CD4-positive, CD25-positive, alpha-beta regulatory T cell (primary cell): ENCODE measurements around the gene COL6A5. TPM values are rescaled to one million over a fixed set of nuclear protein-coding genes. Genes with fewer than 3 reads are reported as not detected.

Experiments used
- ATAC-seq, 2 donors: fragments of 150-1000 bp; cut with Tn5 transposase; one replicate each; pipeline ENCODE4 v1.10.0; 2021; ENCODE audit warnings: low read depth in 2 of 2, moderate number of reproducible peaks in 2 of 2, moderate library complexity in 1 of 2
- DNase-seq, 3 donors: peaks; one replicate each; pipeline versions ENCODE4 v3.0.0 to v3.0.0-alpha.2; 2012 to 2022; ENCODE audit warnings: mixed read lengths in 1 of 3
- H3K27ac ChIP-seq: one replicate; pipeline ENCODE4 v1.7.0; 2013; ENCODE audit warnings: mild to moderate bottlenecking, low read length; ENCODE audit not compliant: insufficient read depth, poor library complexity, severe bottlenecking
- H3K27me3 ChIP-seq: one replicate; pipeline ENCODE4 v1.7.0; 2013; ENCODE audit warnings: low read length; ENCODE audit not compliant: control insufficient read depth, insufficient read depth
- H3K36me3 ChIP-seq: one replicate; pipeline ENCODE4 v1.7.0; 2013; ENCODE audit warnings: mild to moderate bottlenecking, low read length, moderate library complexity; ENCODE audit not compliant: control insufficient read depth, insufficient read depth
- H3K4me1 ChIP-seq: 2 replicates; pipeline ENCODE4 v1.7.0; 2013; ENCODE audit warnings: mild to moderate bottlenecking, low read length; ENCODE audit not compliant: insufficient read depth, control insufficient read depth, poor library complexity, severe bottlenecking
- H3K4me3 ChIP-seq: one replicate; pipeline ENCODE4 v1.7.0; 2013; ENCODE audit warnings: low read depth, mild to moderate bottlenecking, low read length, moderate library complexity
- H3K9me3 ChIP-seq, 2 experiments: 1 replicate in 1 of 2; 2 replicates in 1 of 2; pipeline ENCODE4 v1.7.0; 2013; ENCODE audit warnings: low read length in 2 of 2, mild to moderate bottlenecking in 1 of 2, moderate library complexity in 1 of 2; ENCODE audit not compliant: control insufficient read depth in 2 of 2
- H3K27ac Mint-ChIP-seq, 3 donors: one replicate each; pipeline ENCODE4 v1.8.0; 2020 to 2022; ENCODE audit warnings: mild to moderate bottlenecking in 3 of 3, mixed read lengths in 3 of 3, moderate library complexity in 2 of 3
- H3K27me3 Mint-ChIP-seq: one replicate; pipeline ENCODE4 v1.8.0; 2022; ENCODE audit warnings: mild to moderate bottlenecking, mixed read lengths
- H3K36me3 Mint-ChIP-seq: one replicate; pipeline ENCODE4 v1.8.0; 2020; ENCODE audit warnings: mixed read lengths
- H3K4me1 Mint-ChIP-seq, 4 donors: one replicate each; pipeline ENCODE4 v1.8.0; 2020 to 2022; ENCODE audit warnings: mixed read lengths in 4 of 4, mild to moderate bottlenecking in 1 of 4
- H3K4me3 Mint-ChIP-seq, 4 donors: one replicate each; pipeline ENCODE4 v1.8.0; 2020 to 2022; ENCODE audit warnings: mild to moderate bottlenecking in 4 of 4, mixed read lengths in 4 of 4, moderate library complexity in 3 of 4
- H3K9me3 Mint-ChIP-seq, 7 donors: one replicate each; pipeline ENCODE4 v1.8.0; 2020 to 2022; ENCODE audit warnings: mixed read lengths in 7 of 7, mild to moderate bottlenecking in 3 of 7, moderate library complexity in 2 of 7
- polyA plus RNA-seq, 4 donors: library from polyadenylated mRNA; unstranded; fragments of 300-500 nt; fragmentation: Illumina TruSeq; gene quantifications; one replicate each; pipeline ENCODE4 v1.2.3, GENCODE V29; 2021
- total RNA-seq: library from RNA; stranded (reverse); gene quantifications from one replicate; pipeline ENCODE4 v1.2.3, GENCODE V29; 2022

Gene COL6A5
- total and polyA plus RNA-seq, 5 donors from 2014 or later = not detected

DNA sequence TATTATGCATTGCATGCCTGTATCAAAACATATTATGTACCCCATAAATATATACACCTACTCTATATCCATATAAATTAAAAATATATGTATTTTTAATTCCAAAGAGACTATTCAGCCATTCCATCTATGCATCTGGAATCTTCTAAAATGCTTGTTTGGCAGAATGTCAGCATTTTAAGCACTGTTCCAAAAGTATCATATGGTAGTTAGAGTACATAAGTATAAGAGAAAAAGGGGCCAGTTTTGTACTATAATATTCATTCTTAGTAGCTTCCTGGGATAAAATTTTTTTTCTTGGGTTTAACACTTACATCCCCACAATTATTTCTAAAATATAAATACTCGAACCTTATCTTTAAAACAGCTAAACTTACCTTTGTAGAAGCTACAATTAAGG is 111.1 kb downstream of the COL6A5 start:
- no peak overlapping the region for H3K4me3 Mint-ChIP-seq
- no peaks in the 10 kb centered on the region for H3K36me3 ChIP-seq
- no peak for ATAC-seq

GRCh38 chr3:130457671-130458070 is 112.2 kb downstream of the COL6A5 start:
- DNase-seq (no peak), ATAC-seq (no peak)
- H3K9me3 ChIP-seq = no peaks in the 10 kb centered on the region
- no peak overlapping the region for H3K27ac ChIP-seq
- H3K27me3 ChIP-seq = peaks cover 4% of the 10 kb centered on the region
- no peaks in the 10 kb centered on the region for H3K27me3 Mint-ChIP-seq
- H3K4me3 ChIP-seq = no peak overlapping the region
- H3K36me3 Mint-ChIP-seq = no peaks in the 10 kb centered on the region
- H3K9me3 Mint-ChIP-seq = peaks cover 0 to 4% (median 0%) of the 10 kb centered on the region in 7 donors
- no peaks in the 10 kb centered on the region for H3K4me1 Mint-ChIP-seq
- H3K27ac Mint-ChIP-seq = no peak overlapping the region
- no peaks in the 10 kb centered on the region for H3K4me1 ChIP-seq
- no peaks in the 10 kb centered on the region for H3K36me3 ChIP-seq
- H3K4me3 Mint-ChIP-seq = no peak overlapping the region

More for the DNA sequence above, 111.1 kb downstream of the COL6A5 start:
- no peaks in the 10 kb centered on the region for H3K4me1 Mint-ChIP-seq
- no peaks in the 10 kb centered on the region for H3K4me1 ChIP-seq
- H3K27me3 ChIP-seq = peaks cover 2% of the 10 kb centered on the region
- H3K9me3 Mint-ChIP-seq = peaks cover 0 to 4% (median 2%) of the 10 kb centered on the region in 7 donors
- H3K27me3 Mint-ChIP-seq = no peaks in the 10 kb centered on the region
- no peak overlapping the region for H3K27ac ChIP-seq
- no peak for DNase-seq
- H3K9me3 ChIP-seq = no peaks in the 10 kb centered on the region
- peaks cover 1% of the 10 kb centered on the region for H3K36me3 Mint-ChIP-seq
- no peak overlapping the region for H3K4me3 ChIP-seq
- no peak overlapping the region for H3K27ac Mint-ChIP-seq

- peaks cover 0 to 5% (median 0%) of the 10 kb centered on the region in 7 donors for H3K9me3 Mint-ChIP-seq
- Histone ChIP-seq H3K27ac (no peak overlapping the region), H3K4me3 (no peak overlapping the region), H3K9me3 (no peaks in the 10 kb centered on the region), H3K27me3 (peaks cover 7% of the 10 kb centered on the region), H3K36me3 (no peaks in the 10 kb centered on the region), H3K4me1 (no peaks in the 10 kb centered on the region)
- H3K4me1 Mint-ChIP-seq = no peaks in the 10 kb centered on the region
- no peaks in the 10 kb centered on the region for H3K36me3 Mint-ChIP-seq
- ATAC-seq (no peak), DNase-seq (no peak)
- no peak overlapping the region for H3K27ac Mint-ChIP-seq
- no peak overlapping the region for H3K4me3 Mint-ChIP-seq
- H3K27me3 Mint-ChIP-seq = no peaks in the 10 kb centered on the region
Measured at GRCh38 chr3:130459944-130460343, 114.5 kb downstream of the COL6A5 start.

DNA sequence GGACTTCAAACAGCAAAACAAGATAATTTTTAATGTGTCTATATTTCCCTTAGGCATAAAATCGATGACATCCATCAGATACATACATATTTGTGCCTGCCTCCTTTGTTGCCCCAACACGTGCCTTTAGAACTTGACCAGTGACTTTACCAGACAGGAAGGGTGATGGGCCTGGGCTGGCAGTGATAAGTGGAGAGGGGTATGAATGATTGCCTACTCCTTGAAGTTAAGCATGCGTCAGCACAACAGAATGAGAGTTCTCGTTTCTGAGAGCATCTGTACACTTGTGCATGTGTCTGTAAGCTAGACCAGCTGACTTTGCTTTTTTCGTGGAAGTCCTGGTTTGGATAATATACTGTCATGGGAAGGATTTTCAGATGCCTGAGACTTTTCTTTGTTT is 116.6 kb downstream of the COL6A5 start:
- H3K9me3 ChIP-seq = no peaks in the 10 kb centered on the region
- H3K4me1 Mint-ChIP-seq = no peaks in the 10 kb centered on the region
- ATAC-seq = no peak

DNA sequence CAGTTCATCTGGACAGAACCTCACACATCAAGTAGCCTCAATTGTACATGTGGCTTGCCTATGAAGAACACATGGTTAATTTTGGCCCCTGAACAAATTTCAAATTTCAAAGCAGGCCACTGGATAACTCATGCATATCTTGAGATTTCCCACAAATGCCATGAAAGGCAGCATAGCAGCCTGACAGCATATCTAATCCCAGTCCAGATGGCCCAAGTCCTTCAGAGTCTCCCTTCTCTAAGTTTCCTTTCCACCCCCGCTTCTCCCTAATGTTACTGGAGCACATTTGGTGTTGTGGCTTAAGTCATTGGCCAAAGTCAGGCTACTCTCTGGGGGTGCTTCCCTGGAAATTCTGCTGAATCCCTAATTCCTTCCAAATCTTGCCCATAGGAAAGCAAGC is 117.7 kb downstream of the COL6A5 start:
- Mint-ChIP-seq H3K4me1 (no peaks in the 10 kb centered on the region), H3K27me3 (peaks cover 4% of the 10 kb centered on the region), H3K27ac (no peak overlapping the region), H3K36me3 (no peaks in the 10 kb centered on the region), H3K4me3 (no peak overlapping the region), H3K9me3 (peaks cover 0 to 9% (median 0%) of the 10 kb centered on the region in 7 donors)
- no peak for ATAC-seq
- Histone ChIP-seq H3K27ac (no peak overlapping the region), H3K36me3 (no peaks in the 10 kb centered on the region), H3K9me3 (no peaks in the 10 kb centered on the region), H3K27me3 (peaks cover 14% of the 10 kb centered on the region), H3K4me1 (no peaks in the 10 kb centered on the region), H3K4me3 (no peak overlapping the region)
- DNase-seq = no peak

More for the DNA sequence above, 116.6 kb downstream of the COL6A5 start:
- Mint-ChIP-seq H3K27ac (no peak overlapping the region), H3K4me3 (no peak overlapping the region), H3K27me3 (peaks cover 4% of the 10 kb centered on the region), H3K9me3 (peaks cover 0 to 8% (median 0%) of the 10 kb centered on the region in 7 donors), H3K36me3 (no peaks in the 10 kb centered on the region)
- no peaks in the 10 kb centered on the region for H3K36me3 ChIP-seq
- H3K4me1 ChIP-seq = no peaks in the 10 kb centered on the region
- peaks cover 12% of the 10 kb centered on the region for H3K27me3 ChIP-seq
- no peak overlapping the region for H3K4me3 ChIP-seq
- H3K27ac ChIP-seq = no peak overlapping the region
- DNase-seq = no peak

GRCh38 chr3:130465521-130465920 is 120.0 kb downstream of the COL6A5 start:
- Mint-ChIP-seq H3K4me1 (no peaks in the 10 kb centered on the region), H3K27ac (no peak overlapping the region), H3K36me3 (no peaks in the 10 kb centered on the region), H3K27me3 (peaks cover 8% of the 10 kb centered on the region), H3K9me3 (peaks cover 0 to 9% (median 0%) of the 10 kb centered on the region in 7 donors), H3K4me3 (no peak overlapping the region)
- ATAC-seq (no peak), DNase-seq (no peak)
- Histone ChIP-seq H3K9me3 (no peaks in the 10 kb centered on the region), H3K4me3 (no peak overlapping the region), H3K4me1 (no peaks in the 10 kb centered on the region), H3K27me3 (peaks cover 14% of the 10 kb centered on the region), H3K36me3 (no peaks in the 10 kb centered on the region), H3K27ac (no peak overlapping the region)

DNA sequence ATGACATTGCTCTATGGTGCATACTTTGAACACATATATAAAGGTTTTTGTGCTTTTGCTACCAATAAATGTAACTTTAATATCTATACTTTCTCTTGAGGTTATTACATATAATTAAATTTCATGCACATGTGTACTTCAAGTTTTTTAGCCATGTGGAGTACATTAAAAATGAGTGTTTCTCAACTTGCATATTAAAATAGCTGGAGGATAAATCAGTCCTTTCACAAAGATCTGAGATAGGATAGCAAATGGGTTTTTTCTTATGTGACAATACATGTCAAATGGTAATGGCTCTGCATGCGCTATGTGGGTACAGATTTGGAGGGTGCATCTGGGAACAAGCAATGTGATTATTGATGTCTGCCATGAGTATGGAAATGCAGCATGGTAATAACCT is 122.8 kb downstream of the COL6A5 start:
- Mint-ChIP-seq H3K27me3 (peaks cover 12% of the 10 kb centered on the region), H3K27ac (no peak overlapping the region), H3K36me3 (no peaks in the 10 kb centered on the region), H3K9me3 (peaks cover 0 to 4% (median 0%) of the 10 kb centered on the region in 7 donors), H3K4me1 (no peaks in the 10 kb centered on the region), H3K4me3 (no peak overlapping the region)
- ATAC-seq = no peak
- H3K9me3 ChIP-seq = no peaks in the 10 kb centered on the region
- H3K36me3 ChIP-seq = no peaks in the 10 kb centered on the region
- no peaks in the 10 kb centered on the region for H3K4me1 ChIP-seq
- H3K27ac ChIP-seq = no peak overlapping the region
- peaks cover 11% of the 10 kb centered on the region for H3K27me3 ChIP-seq
- no peak for DNase-seq
- H3K4me3 ChIP-seq = no peak overlapping the region

DNA sequence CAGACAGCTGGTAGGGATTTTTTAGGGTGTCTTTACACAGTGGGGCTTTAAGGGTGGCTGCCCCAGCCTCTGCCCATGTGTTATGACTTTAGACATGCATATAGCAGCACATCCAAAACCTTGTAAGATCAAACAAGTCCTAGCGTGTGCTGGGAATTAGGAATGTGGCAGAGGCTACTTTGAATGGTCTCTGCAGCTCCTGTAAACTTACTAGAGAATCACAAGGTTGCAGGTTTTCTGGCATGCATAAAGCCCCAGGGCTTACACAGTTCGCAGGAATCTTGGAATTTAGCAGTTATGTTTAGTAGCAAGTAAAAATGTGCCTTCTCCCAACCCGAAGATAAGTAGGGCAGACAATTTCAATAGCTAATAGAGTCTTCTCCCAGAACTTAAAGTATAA is 124.7 kb downstream of the COL6A5 start:
- Histone ChIP-seq H3K27ac (no peak overlapping the region), H3K4me1 (no peaks in the 10 kb centered on the region), H3K36me3 (no peaks in the 10 kb centered on the region), H3K9me3 (no peaks in the 10 kb centered on the region), H3K27me3 (peaks cover 9% of the 10 kb centered on the region), H3K4me3 (no peak overlapping the region)
- Mint-ChIP-seq H3K9me3 (peaks cover 0 to 6% (median 3%) of the 10 kb centered on the region in 7 donors), H3K27ac (no peak overlapping the region), H3K4me3 (no peak overlapping the region), H3K27me3 (peaks cover 14% of the 10 kb centered on the region), H3K4me1 (no peaks in the 10 kb centered on the region), H3K36me3 (no peaks in the 10 kb centered on the region)
- ATAC-seq (no peak), DNase-seq (no peak)
